ENCODE results near the gene OTX2.

Gene OTX2

GRCh38 chr14:56811593-56812363 lies 1.5 kb upstream of the OTX2 start:
- DNase-seq = no peak

GRCh38 chr14:56810836-56811592 lies 735 bp upstream of the OTX2 start:
- DNase-seq = no peak

- no peak for DNase-seq
Observed at GRCh38 chr14:56809270-56810146, 771 bp downstream of the OTX2 start.

- no peak for DNase-seq
Observed at GRCh38 chr14:56808383-56809269, 1.7 kb downstream of the OTX2 start.

GRCh38 chr14:56808110-56808382 lies 2.2 kb downstream of the OTX2 start:
- no peak for DNase-seq

GRCh38 chr14:56807386-56808109 lies 2.7 kb downstream of the OTX2 start:
- DNase-seq = no peak

- no peak for DNase-seq
Observed at GRCh38 chr14:56806760-56807159, 3.5 kb downstream of the OTX2 start.

- no peak for DNase-seq
Observed at GRCh38 chr14:56805992-56806727, 4.1 kb downstream of the OTX2 start.

- DNase-seq = no peak
Observed at GRCh38 chr14:56805201-56805991, 4.9 kb downstream of the OTX2 start.

- no peak for DNase-seq
Observed at GRCh38 chr14:56803816-56804535, 6.3 kb downstream of the OTX2 start.

GRCh38 chr14:56801920-56802319 lies 8.4 kb downstream of the OTX2 start:
- DNase-seq = no peak

- DNase-seq = no peak
Observed at GRCh38 chr14:56799343-56799645, 11.0 kb downstream of the OTX2 start.

- no peak for DNase-seq
Observed at GRCh38 chr14:56798447-56799342, 11.6 kb downstream of the OTX2 start.

- no peak for DNase-seq
Observed at GRCh38 chr14:56797569-56798446, 12.5 kb downstream of the OTX2 start.

- no peak for DNase-seq
Observed at GRCh38 chr14:56797003-56797568, 13.2 kb downstream of the OTX2 start.

- DNase-seq = no peak
Observed at GRCh38 chr14:56796259-56796658, 14.0 kb downstream of the OTX2 start.

GRCh38 chr14:56795284-56795622 lies 15.0 kb downstream of the OTX2 start:
- DNase-seq = no peak

Measured in CD4-positive, alpha-beta T cell treated with Interleukin-12 subunit alpha and Interleukin-12 subunit beta, for 1 hour (primary cell).